GM18520 (cell line): ENCODE results near the gene MAP4K1.
A peak's percentile ranks its signal among the peaks of the same experiment; 100 is the strongest.
"Not testable (repeated sequence)": the region's sequence is repeated elsewhere in the genome, so short reads cannot be mapped to it uniquely, and the experiment has no call there.

Experiments
- ATAC-seq: cut with Tn5 transposase; IDR thresholded peaks from one replicate; pipeline ENCODE4 v1.9.1; 2021; ENCODE audit not compliant: unreplicated experiment

MAP4K1 gene

DNA sequence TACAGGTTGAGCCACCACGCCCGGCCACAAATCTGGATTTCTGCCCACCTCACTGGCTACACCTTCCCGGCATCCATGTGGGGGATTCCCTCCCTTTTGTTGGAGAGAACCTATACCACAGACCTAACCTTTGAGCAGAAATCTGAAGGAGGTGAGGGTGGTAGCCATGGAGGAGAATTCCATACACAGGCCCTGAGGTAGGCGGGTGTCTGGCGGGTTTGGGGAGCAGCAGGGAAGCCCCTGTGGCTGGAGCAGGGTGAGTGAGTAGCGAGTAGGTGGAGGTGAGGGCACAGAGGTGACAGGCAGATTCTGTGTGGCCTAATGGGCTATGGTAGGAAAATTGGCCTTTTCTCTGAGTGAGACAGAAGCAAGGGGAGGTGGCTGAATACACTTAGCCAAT, 11.8 kb upstream of the MAP4K1 start:
- no peak for ATAC-seq

DNA sequence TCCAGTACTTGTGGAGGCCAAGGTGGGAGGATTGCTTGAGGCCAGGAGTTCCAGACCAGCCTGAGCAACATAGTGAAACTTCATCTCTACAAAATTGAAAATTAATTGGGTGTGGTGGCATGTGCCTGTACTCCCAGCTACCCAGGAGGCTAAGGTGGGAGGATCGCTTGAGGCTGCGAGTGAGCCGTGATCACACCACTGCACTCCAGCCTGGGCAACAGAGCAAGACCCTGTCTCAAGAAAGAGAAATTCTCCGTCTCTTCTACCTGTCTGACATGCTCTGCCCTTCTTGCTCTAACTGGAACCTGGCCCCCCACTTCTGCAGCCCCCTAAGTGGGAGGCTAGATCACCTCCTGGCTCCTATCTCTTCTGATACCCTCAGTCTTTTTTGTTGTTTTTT, 8.6 kb upstream of the MAP4K1 start:
- ATAC-seq: no peak

DNA sequence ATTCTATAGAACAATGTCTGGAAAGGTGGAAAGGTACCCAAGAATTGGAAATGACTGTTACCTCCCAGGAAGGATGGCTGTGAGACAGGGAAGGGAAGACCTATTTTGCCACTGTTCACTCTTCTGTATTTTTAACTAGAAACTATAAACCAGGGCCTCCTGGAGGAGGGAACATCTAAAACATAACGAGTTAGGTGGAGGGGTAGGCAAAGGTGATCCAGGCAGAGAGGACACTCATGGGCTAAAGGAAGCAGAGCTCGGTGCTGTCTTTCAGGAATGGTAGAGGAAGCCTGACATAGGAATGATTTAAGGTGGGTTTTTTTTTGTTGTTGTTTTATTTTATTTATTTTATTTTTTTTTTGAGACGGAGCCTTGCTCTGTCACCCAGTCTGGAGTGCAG, 7.1 kb upstream of the MAP4K1 start:
- no peak for ATAC-seq

DNA sequence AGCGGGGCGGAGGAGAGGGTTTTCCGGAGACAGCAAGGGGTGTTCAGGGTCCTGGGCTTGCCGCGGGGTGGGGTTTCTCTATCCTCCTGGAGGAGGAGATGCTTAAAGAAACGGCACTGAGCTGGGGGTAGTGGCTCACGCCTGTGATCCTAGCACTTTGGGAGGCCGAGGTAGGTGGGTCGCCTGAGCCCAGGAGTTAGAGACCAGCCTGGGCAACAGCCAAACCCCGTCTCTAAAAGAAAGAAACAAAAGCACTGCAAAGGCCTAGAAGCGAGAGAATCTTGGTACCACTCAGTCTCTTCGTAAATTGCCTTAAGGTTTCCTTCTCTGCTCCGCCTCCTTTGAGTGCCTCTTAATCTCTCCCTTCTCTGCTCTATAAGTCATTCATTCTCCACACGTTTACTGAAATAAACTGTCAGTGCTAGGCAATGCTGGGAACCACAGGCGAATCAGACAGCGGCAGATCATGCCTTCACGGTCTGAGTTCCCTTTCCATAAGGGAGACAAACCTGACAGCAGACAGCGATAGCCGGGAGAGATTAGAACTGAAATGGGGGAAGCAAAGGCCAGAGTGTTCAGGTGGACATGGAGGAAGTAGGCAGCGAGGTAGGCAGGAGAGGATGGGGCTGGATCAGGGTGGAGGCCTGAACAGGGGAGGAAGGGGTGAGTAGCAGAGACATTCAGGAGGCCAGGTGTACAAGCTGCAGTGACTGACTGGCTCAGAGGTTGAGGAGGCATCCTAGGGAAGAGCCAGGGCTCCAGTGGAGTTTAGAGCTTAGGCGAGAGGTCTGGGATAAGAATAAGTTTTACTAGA, 1.8 kb upstream of the MAP4K1 start:
- ATAC-seq: no peak

DNA sequence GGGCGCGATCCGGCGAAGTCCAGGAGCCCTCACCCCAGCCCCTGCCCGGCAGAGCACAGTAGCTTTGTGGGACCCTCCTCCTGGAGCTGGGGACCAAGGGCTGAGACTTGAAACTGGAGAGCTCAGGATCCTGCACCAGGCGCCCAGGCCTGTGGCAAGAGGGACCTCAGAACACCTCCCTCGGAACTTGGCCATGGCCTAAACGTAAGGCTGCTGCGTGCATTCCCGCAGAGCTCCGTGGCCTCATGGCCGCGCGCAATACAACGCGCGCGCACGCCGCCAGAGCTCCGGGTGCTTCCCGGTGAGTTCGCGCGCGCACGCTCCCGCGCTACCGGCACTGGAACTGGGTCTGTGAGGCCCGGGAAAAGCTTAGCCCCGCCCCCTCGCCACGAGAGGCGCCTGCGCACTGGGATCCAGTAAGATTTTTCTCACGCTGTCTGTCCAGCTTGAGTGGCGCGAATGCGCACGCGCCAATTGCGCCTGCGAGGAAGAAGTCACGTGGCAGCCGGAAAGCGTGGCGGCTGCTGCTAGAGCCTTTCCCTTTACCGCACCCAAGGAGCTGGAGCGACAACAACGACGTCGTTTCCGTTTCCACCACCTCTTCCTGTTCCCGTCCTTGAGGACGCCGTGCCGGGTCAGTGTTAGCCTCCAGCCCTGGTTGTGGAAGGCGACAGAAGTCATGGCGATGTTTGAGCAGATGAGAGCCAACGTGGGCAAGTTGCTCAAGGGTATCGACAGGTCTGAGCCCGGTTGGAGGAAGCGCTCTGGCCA, 1.0 kb upstream of the MAP4K1 start, which contains the start of gene EIF3K:
Gene EIF3K, plus strand, starts transcription at position 599 of the 771 bp plus-strand sequence. Its CDS starts 81 bp downstream, at position 680.
- ATAC-seq: peak; percentile 66

DNA sequence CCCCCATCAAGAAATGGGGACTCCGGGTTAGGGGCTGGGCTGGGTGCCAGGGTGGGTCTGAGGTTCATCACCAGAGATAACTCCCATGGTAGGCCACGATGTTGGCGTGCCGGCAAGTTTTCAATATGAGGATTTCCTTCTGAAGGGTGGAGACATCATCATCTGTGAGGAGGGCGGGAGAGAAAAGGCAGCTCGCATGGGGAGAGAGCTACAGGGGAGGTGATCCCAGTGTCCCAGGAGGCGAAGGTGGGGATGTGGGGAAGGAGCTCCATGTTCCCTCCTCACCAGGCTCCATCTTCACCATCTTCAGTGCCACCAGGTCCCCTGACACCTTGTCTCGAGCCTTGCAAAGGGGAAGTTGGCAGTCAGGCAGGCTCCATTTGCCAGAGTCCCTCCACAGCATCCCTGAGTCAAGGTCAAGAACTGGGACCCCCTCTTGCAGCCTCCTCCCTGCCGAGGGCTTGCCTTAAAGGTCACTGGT, 430 bp downstream of the MAP4K1 start:
- ATAC-seq: no peak

DNA sequence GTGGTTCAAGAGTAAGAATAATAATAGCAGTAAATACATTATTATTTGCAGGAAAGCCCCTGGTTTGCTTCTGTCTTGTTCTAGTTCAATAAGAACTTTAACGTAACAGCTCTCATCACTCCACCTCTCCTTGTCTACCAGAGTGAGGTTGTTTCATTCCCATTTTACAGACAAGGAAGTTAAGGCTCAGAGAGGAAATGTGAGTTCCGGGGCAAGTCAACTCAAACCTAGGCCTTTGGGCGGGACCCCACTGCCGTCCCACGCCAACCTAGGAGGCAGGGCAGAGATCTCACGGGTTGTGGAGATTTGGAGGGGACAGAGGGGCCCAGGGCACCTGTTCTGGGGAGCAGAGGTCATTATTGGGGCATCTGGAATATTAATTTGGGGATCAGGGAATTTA, 1.5 kb downstream of the MAP4K1 start:
- ATAC-seq: no peak

DNA sequence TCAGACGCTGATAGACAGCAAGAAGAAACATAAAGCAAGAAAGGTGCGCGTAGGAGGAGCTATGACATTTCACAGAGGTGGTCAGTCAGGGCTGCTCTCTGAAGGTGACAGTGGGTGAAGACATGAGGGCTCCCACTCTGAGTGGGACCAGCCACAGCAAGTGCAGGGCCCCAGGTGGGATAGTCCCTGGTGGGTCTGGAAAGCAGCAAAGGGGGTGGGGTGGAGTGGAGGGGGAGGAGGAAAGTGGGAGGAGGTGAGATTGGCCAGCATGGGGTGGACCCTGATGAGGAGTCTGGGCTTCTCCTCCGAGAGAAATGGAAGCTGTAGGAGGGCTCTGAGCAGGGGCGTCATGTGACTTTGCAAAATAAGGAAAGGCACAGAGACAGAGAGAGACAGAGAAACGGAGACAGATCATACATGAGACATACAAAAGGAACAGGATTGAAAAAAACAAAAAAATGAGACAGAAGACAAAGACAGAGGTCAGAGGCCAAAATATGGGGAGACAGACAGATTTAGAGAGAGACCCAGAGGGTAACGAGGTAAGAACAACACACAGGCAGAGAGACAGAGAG, 2.7 kb downstream of the MAP4K1 start:
- ATAC-seq: no peak

DNA sequence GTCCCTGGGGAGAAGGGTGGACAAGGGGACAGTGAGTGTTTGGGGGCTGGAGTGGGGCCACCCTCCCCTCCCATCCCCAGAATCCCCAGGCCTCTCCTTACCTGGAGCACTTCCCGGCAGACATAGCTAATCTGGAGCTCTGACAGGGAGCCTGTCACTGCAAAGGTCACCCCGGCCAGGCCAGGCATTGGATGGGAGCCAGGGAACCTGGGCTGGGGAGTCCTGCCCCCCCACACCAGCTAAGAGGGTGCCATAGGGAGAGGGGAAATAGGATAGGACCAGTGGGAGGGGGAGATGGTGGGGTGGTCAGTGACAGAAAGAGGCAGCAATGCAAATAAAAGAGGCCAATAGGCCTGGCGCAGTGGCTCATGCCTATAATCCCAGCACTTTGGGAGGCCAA, 3.5 kb downstream of the MAP4K1 start:
- no peak for ATAC-seq

DNA sequence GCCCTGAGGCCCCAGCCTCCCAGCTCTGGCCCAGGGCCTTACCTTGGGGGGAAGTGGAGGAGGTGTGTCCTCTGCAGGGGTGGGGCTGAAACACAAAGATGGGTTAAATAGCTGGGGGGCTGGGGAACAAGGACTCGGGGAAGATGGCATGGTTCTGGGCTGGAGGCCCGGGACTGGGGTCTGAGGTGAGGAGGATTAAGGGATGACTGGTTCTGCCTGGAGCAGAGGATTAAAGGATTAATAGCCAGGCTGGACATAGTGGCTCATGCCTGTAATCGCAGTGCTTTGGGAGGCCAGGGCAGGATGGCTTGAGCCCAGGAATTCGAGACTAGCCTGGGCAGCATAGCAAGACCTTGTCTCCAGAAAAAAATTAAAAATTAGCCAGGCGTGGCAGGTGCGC, 11.6 kb downstream of the MAP4K1 start:
- no peak for ATAC-seq

DNA sequence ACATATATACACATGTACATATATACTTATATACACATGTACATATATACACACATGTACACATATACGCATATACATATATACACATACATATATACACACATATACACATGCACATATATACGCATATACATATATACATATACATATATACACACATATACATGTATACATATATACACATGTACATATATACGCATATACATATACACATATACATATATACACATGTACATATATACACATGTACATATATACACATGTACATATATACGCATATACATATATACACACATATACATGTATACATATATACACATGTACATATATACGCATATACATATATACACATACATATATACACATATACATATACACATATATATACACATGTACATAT, 14.9 kb downstream of the MAP4K1 start:
- not testable (repeated sequence) for ATAC-seq

DNA sequence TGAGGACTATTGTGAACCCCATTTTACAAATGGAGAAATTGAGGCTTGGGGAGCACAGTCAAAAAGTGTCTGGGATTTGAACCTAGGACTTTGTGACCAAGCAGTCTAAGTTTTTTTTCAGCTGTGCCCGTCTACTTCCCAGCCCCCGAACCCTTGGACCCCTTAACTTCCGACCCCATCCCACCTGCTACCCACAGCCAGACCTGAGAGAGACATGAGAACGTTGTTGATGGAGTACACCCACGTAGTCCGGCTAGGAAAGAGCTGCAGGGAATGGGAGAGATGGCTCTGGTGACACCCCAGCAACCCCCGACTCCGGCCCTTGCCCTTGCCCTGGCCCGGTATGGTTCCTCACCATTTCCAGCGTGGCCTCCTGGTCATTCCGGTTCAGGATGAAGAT, 18.0 kb downstream of the MAP4K1 start:
- ATAC-seq: no peak

DNA sequence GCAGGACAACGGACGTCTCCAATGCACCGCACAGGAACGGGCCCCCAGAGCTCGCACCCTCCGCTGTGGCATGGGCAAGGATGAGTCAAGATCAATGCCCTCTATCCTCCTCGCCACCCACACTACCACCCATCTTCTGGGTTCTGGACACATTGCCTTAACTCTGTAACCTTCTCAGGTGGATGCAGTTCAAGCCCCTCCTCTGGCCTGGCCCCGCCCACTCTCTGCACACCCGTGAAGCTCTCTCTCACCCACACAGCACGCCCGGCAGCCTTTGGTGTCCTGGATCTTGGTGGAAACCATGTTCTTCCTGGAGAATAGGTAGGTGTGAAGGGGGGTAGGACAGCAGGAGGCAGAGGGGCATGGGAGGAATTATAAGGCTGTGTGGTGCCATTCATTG, 20.7 kb downstream of the MAP4K1 start:
- no peak for ATAC-seq

DNA sequence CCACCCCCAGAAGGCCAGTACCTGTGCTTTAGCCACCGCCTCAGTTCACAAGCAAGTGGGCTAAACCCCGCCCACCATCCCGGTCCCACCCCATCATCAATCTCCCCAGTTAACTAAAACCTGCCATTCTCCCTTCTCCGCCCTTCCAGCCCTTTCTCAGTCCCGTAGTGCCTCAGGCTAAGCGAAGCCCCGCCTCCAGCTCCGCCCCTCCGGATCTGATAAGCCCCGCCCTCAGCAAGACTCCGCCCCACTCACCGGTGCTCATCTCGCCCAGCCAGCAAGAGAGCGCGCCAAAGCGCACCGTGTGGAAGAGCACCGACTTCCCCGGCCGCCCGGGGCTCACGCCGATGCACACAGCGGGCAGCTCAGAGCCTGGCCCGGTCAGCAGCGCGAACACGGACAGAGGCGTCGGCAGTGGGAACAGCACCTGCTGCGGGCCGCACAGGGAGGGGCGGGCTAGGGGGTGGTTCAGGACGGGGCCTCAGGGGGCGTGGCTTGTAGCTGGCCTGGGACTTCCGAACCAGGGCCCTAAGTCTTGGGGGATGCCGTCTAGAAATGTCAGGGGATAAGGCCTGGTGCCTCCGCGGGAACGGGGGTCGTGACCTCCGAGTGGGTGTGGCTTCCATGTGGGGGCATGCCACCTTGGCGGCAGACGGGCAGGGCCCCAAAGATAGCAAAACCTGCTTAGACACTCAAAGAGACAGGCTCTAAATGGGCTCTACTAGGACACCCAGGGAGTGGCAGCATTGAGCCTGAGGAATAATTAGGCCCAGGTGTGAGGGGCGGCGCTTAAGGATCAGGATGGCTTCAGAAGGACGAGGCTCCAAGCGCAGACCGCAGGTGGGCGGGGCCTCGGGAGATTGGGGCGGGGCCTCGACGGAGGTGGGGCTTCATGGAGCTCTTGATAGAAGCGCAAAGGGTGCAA, 21.4 kb downstream of the MAP4K1 start:
- no peak for ATAC-seq

DNA sequence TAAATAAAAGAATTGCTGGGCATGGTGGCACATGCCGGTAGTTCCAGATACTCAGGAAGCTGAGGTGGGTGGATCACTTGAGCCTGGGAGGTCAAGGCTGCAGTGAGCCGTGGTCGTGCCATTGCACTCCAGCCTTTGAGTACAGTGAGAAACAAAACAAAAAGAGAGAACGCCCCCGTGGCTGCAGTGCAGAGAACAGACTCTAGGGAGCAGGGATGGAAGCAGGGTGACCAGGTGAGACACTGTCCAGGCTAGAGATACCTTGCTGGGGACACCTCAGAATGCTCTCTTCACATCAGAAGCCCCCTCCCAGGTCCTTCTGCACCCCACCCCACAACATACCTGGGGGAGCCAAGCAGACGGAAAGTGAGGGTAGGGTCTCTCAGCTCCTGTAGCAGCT, 24.8 kb downstream of the MAP4K1 start:
- ATAC-seq: no peak

DNA sequence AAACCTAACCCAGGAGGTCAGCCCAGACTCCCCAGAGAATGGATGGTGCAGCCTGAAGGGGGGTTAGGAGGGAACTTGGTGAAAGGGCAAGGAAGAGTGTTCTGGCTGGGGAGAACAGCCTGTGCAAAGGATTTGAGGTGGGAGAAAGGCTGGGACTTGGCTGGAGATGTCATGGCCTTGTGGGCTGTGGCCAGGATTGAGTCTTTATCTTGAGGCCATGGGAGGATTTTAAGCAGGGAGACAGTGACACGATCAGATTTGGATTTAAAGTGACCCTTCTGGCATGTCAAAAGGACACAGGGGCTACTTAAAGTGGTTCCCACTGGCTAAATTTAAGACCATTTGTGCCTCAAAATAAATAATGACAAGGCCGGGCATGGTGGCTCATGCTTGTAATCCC, 29.7 kb downstream of the MAP4K1 start:
- no peak for ATAC-seq

DNA sequence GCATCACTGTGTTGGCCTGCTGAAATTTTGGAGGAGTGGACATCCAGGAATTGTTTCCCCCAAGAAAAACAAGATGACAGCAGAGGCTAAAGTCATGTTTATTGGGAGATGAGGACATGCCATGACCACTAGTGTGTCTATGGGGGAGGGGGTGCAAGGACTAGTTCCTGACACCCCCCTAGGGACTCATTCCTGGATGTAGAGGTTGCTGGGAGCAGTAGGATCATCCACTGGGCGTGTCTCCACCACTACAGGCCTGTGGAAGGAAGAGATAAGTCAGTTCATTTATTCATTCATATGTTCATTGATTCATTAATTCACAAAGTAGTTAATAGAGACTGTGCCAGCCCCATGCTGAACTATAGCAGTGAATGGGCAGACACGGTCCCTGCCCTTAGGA, 30.2 kb downstream of the MAP4K1 start:
- ATAC-seq: no peak

DNA sequence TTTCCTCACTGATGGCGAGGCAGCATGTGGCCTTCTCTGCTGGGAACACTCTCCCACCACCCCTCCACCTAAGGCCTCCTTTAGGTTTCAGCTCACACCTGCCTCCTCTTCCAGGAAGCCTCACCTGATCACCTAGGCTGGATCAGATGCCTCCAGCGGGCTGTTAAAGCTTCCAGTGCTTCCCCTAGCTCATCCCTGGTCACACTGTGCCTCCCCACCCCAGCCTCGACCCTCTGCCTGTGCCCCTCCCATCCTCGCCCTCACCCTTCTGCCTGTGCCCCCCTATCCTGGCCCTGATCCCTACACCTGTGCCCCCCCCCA, 33.8 kb downstream of the MAP4K1 start:
- no peak for ATAC-seq

DNA sequence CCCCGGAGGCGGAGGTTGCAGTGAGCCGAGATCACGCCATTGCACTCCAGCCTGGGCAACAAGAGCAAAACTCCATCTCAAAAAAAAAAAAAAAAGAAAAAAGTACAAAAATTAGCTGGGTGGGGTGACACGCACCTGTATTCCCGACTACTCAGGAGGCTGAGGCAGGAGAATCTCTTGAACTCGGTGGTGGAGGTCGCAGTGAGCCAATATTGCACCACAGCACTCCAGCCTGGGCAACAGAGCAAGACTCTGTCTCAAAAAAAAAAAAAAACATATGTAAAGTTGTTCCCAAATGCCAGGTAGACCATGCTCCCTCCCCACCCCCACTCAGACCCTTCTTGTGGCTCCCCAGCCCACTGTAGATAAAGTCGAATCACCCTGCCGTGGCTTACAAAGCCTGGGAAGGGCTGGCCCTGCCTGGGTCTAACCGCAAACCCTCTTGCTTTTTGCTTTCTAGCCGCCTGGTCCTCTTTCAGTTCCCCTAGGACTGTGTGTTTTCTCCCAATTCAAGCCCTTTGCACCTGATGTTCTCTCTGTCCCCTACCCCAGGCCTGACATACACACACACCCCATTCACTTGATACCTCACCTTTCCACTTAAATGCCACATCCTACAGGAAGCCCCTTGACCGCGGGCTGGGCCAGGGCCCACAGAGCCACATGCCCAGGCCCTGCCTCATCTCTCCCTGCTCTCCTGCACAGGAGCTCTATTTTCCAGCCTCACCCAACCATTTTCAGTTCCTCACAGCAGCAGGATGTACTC, 34.4 kb downstream of the MAP4K1 start:
- no peak for ATAC-seq

DNA sequence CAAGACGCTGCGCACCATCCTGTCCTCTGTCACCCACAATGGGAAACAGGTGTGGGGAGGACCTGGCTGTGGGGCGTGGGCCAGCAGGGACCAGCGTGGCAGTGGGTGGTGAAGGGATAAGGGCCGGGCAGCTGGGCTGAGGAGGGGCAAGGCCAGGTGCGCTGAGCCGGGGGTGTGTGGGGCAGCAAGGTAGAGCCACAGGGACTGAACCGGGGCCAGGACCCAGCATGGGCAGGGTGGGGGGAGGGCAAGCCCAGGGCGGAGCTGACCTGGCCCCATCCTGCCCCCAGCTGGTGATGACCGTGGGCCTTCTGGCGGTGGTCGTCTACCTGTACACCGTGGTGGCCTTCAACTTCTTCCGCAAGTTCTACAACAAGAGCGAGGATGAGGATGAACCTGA, 37.7 kb downstream of the MAP4K1 start:
- ATAC-seq: no peak
